K562 (cell line): ENCODE data around the gene OVCA2. TPM values are rescaled to one million over a fixed set of nuclear protein-coding genes. Genes with fewer than 3 reads are reported as not detected.

Experiments used
- ATAC-seq: fragments of 200-7000 bp; cut with Tn5 transposase; 3 replicates; pipeline ENCODE4 v1.9.1; 2020; ENCODE audit warnings: moderate library complexity
- BruUV-seq: library from RNA; stranded (reverse); fragments of 400-500 nt; replicated peaks from 2 replicates; lab custom pipeline; 2021; lab: Mats Ljungman, UMichigan
- CTCF ChIA-PET: fragments of 300-600 bp; formaldehyde crosslinking; extraction: SDS; loops from one replicate; lab custom pipeline; 2021; ENCODE audit warnings: low intra/inter-chr PET ratio; lab: Yijun Ruan, JAX
- POLR2A ChIA-PET: fragments of 300-600, 350-650 bp; sonication (Branson Sonifier 250); formaldehyde crosslinking; extraction: SDS; loops from one replicate; lab custom pipeline; 2021; ENCODE audit warnings: antibody characterized with exemption, inconsistent platforms; lab: Yijun Ruan, JAX
- DNase-seq, 4 experiments: peaks; one replicate each; pipeline versions ENCODE4 v3.0.0 to v3.0.0-alpha.2; 2011 to 2018; ENCODE audit warnings: low spot score in 3 of 4, mixed read lengths in 3 of 4; ENCODE audit errors: extremely low read depth in 1 of 4
- FAIRE-seq: peaks from 2 replicates; lab custom pipeline; 2011; peaks lifted over from hg19 to GRCh38; lab: Jason Lieb, UNC
- H2AFZ ChIP-seq: 2 replicates; pipeline ENCODE4 v1.6.0; 2011; ENCODE audit warnings: low read depth, low read length, control low read depth, inconsistent platforms
- H3K27ac ChIP-seq: fragments of 200-600 bp; 3 replicates; pipeline ENCODE4 v1.8.0; 2011; ENCODE audit warnings: low read depth, mild to moderate bottlenecking, control low read depth, inconsistent platforms, low read length, moderate library complexity, mixed read lengths; ENCODE audit errors: extremely low read depth
- H3K27me3 ChIP-seq, 2 experiments: fragments of 300-600 bp in 1 of 2; 2 replicates in 1 of 2; 3 replicates in 1 of 2; pipeline versions ENCODE4 v1.6.0 to v1.8.0; 2011; ENCODE audit warnings: inconsistent platforms in 2 of 2, low read length in 2 of 2, mild to moderate bottlenecking in 1 of 2, mixed read lengths in 1 of 2, moderate library complexity in 1 of 2; ENCODE audit not compliant: control insufficient read depth in 2 of 2, insufficient read depth in 2 of 2
- H3K36me3 ChIP-seq: fragments of 300-600 bp; 3 replicates; pipeline ENCODE4 v1.8.0; 2011; ENCODE audit warnings: mild to moderate bottlenecking, low read length, inconsistent platforms; ENCODE audit not compliant: control insufficient read depth, insufficient read depth
- H3K4me1 ChIP-seq, 2 experiments: fragments of 200-600 bp in 1 of 2; replicated peaks in 1 of 2; 2 replicates in 1 of 2; 3 replicates in 1 of 2; pipeline versions ENCODE4 v1.5.1 to v1.8.0; 2011; ENCODE audit warnings: inconsistent platforms in 2 of 2, low read length in 2 of 2, mild to moderate bottlenecking in 1 of 2, mixed read lengths in 1 of 2, moderate library complexity in 1 of 2; ENCODE audit not compliant: control insufficient read depth in 2 of 2, insufficient read depth in 2 of 2
- H3K4me2 ChIP-seq: 2 replicates; pipeline ENCODE4 v1.6.1; 2011; ENCODE audit warnings: low read length, control low read depth, inconsistent platforms, mixed read lengths; ENCODE audit not compliant: insufficient read depth
- H3K4me3 ChIP-seq: fragments of 200-600 bp; sonication (generic), shearing (Covaris generic); 2 replicates; pipeline ENCODE4 v1.5.1; 2016; ENCODE audit warnings: control low read depth, inconsistent platforms
- H3K79me2 ChIP-seq: fragments of 200-600 bp; 3 replicates; pipeline ENCODE4 v1.8.0; 2011; ENCODE audit warnings: low read length, inconsistent platforms; ENCODE audit not compliant: control insufficient read depth, insufficient read depth
- H3K9ac ChIP-seq, 2 experiments: 2 replicates each; pipeline versions ENCODE4 v1.6.0 to v1.6.1; 2011; ENCODE audit warnings: low read depth in 2 of 2, low read length in 2 of 2, control low read depth in 1 of 2, inconsistent platforms in 1 of 2, mild to moderate bottlenecking in 1 of 2, mixed read lengths in 1 of 2; ENCODE audit not compliant: insufficient read depth in 1 of 2
- H3K9me1 ChIP-seq: one replicate; pipeline ENCODE4 v1.6.0; 2011; ENCODE audit warnings: inconsistent platforms, mild to moderate bottlenecking, low read length, moderate library complexity; ENCODE audit not compliant: control insufficient read depth, insufficient read depth
- H3K9me3 ChIP-seq: replicated peaks from 2 replicates; pipeline ENCODE4 v1.5.1; 2011; ENCODE audit warnings: low read depth, low read length, inconsistent platforms; ENCODE audit not compliant: control insufficient read depth, insufficient read depth
- H4K20me1 ChIP-seq: replicated peaks from 2 replicates; pipeline ENCODE4 v1.6.1; 2011; ENCODE audit warnings: low read length, inconsistent platforms, mixed read lengths; ENCODE audit not compliant: control insufficient read depth, insufficient read depth
- ARID3A ChIP-seq: IDR thresholded peaks from 2 replicates; pipeline ENCODE4 v1.6.1; 2012; ENCODE audit warnings: low read depth, low read length, improper control_type of control experiment, borderline replicate concordance
- ETS1 ChIP-seq: conservative IDR thresholded peaks from 2 replicates; pipeline ENCODE4 v1.6.1; 2011; ENCODE audit warnings: low read depth, mild to moderate bottlenecking, low read length; ENCODE audit not compliant: control insufficient read depth
- KDM1A ChIP-seq, 2 experiments: fragments of 450-650 bp; IDR thresholded peaks; 2 replicates each; pipeline ENCODE4 v1.6.1; 2016; ENCODE audit warnings: mild to moderate bottlenecking in 2 of 2
- NFIX ChIP-seq: fragments of 250-450 bp; sonication (Bioruptor Pico); IDR thresholded peaks from 2 replicates; pipeline ENCODE4 v1.4.0; 2020; ENCODE audit warnings: low read depth, mild to moderate bottlenecking, moderate library complexity
- YY1 ChIP-seq, 3 experiments: IDR thresholded peaks; 2 replicates each; pipeline ENCODE4 v1.6.1; 2011; ENCODE audit warnings: low read length in 2 of 3, mild to moderate bottlenecking in 2 of 3, moderate library complexity in 2 of 3, borderline replicate concordance in 1 of 3, control low read depth in 1 of 3, low read depth in 1 of 3; ENCODE audit not compliant: insufficient read depth in 3 of 3, insufficient replicate concordance in 2 of 3, control insufficient read depth in 1 of 3, insufficient read length in 1 of 3; ENCODE audit errors: extremely low read depth in 1 of 3
- ZBTB9 ChIP-seq: fragments of 450-650 bp; formaldehyde crosslinking; IDR thresholded peaks from 2 replicates; pipeline ENCODE4 v1.4.0; 2020; ENCODE audit warnings: mild to moderate bottlenecking, moderate library complexity
- ZFP30 ChIP-seq: fragments of 250-450 bp; sonication (Bioruptor Pico); IDR thresholded peaks from 2 replicates; pipeline ENCODE4 v1.8.0; 2022; ENCODE audit warnings: moderate library complexity, mild to moderate bottlenecking, inconsistent platforms, borderline replicate concordance
- WGBS: fragments of 100-300 bp; shearing (Covaris generic); methylation state at CpG from one replicate; pipeline ENCODE4 v1.1.6; 2016; ENCODE audit warnings: low coverage, mixed read lengths; ENCODE audit not compliant: insufficient coverage; ENCODE audit errors: missing lambda C conversion rate; 5-methylcytosine and 5-hydroxymethylcytosine counted together
- in situ Hi-C: fragments of 300-500 bp; cut with MboI; formaldehyde crosslinking; loops from 4 replicates; pipeline ENCODE4 v1.15.0; 2018; ENCODE audit warnings: inconsistent platforms, mixed read lengths
- intact Hi-C: fragments of 100-400 bp; cut with micrococcal nuclease; formaldehyde crosslinking; loops from 2 replicates; pipeline ENCODE4 v1.14.2; 2022
- polyA plus RNA-seq, 8 experiments: library from polyadenylated mRNA; depleted of rRNA in 4 of 8; stranded (reverse) in 5 of 8; unstranded in 3 of 8; fragments of >200 nt; fragmentation: Nextera tagmentation in 2 of 8; fragmentation: Illumina TruSeq in 1 of 8; extraction: Ambion mirVana in 2 of 8; extraction: Trizol in 1 of 8; gene quantifications; 2 replicates each; pipeline versions ENCODE4 v1.2.1 to v1.2.3, GENCODE V29; 2011 to 2014; ENCODE audit warnings: inconsistent platforms in 1 of 8, missing spikeins in 1 of 8
- total RNA-seq, 7 experiments: library from RNA; depleted of rRNA in 6 of 7; stranded (reverse); fragments of >200 nt in 6 of 7; fragmentation: Illumina TruSeq in 2 of 7; extraction: Trizol in 2 of 7; gene quantifications; 2 replicates each; pipeline versions ENCODE4 v1.2.1 to v1.2.3, GENCODE V29; 2011 to 2021; ENCODE audit warnings: low replicate concordance in 1 of 7

The OVCA2 gene
- total and polyA plus RNA-seq, 9 of the 15 experiments (the other 6 are each of a cell fraction or from before 2014, with no cell fraction given), result 3.0 to 23.7 (median 14.1) TPM

- H2AFZ ChIP-seq, result no peak overlapping the region
- H3K36me3 ChIP-seq, result no peaks in the 10 kb centered on the region
- 0 out of 2 replicates have a peak, but pooled peaks cover 5% of the 10 kb centered on the region for H4K20me1 ChIP-seq
- ChIA-PET POLR2A (interaction anchor here (0.6 kb wide), 1 partner anchor 371 kb away, joined by 3 read pairs; no protein-coding TSS in a partner anchor), CTCF (no interaction called here)
- H3K9me3 ChIP-seq, result no peaks in the 10 kb centered on the region
- 6% methylated on average over 7 of the region's 9 CpGs for WGBS
- no peaks in the 10 kb centered on the region for H3K9me1 ChIP-seq
- no TSS peak for BruUV-seq
- ATAC-seq (no peak), DNase-seq (no peak), FAIRE-seq (no peak)
- no peak overlapping the region for H3K27ac ChIP-seq
- peaks cover 9 to 33% of the 10 kb centered on the region in 2 experiments; a peak in 4 of 5 replicates for H3K27me3 ChIP-seq
- H3K9ac ChIP-seq, result no peak overlapping the region
- intact Hi-C loops, result no loop called here
- in situ Hi-C loops, result no loop called here
- peaks cover 0 to 6% of the 10 kb centered on the region in 2 experiments; a peak in 2 of 5 replicates for H3K4me1 ChIP-seq
- no peaks in the 10 kb centered on the region for H3K79me2 ChIP-seq
- 0 out of 4 replicates have a peak, but pooled peaks of 1 of the 2 experiments have one; percentile 17 for TF ChIP-seq KDM1A (IDR thresholded peaks at IDR 0.05)
- TF ChIP-seq ZFP30 (CRISPR knock-in tag), result no peak
- H3K4me3 ChIP-seq, result no peak overlapping the region
- no peak overlapping the region for H3K4me2 ChIP-seq
These were observed 45.0 kb upstream of the OVCA2 start for GRCh38 chr17:1996800-1997288.

- 18% methylated on average over 11 of the region's 22 CpGs for WGBS
- BruUV-seq, result no TSS peak
- Histone ChIP-seq H3K79me2 (no peaks in the 10 kb centered on the region), H3K27me3 (peaks cover 9 to 31% of the 10 kb centered on the region in 2 experiments; a peak in 4 of 5 replicates), H3K4me3 (no peak overlapping the region), H3K9ac (no peak overlapping the region), H3K36me3 (no peaks in the 10 kb centered on the region), H2AFZ (no peak overlapping the region), H3K27ac (no peak overlapping the region), H3K4me1 (peaks cover 0 to 6% of the 10 kb centered on the region in 2 experiments; a peak in 2 of 5 replicates), H3K9me1 (no peaks in the 10 kb centered on the region), H3K9me3 (no peaks in the 10 kb centered on the region), H4K20me1 (0 out of 2 replicates have a peak, but pooled peaks cover 5% of the 10 kb centered on the region), H3K4me2 (no peak overlapping the region)
- intact Hi-C loops, result no loop called here
- ATAC-seq, result no peak
- ChIA-PET CTCF (no interaction called here), POLR2A (no interaction called here)
- no peak for FAIRE-seq
- no peak for DNase-seq
- in situ Hi-C loops, result no loop called here
- TF ChIP-seq ZBTB9 (CRISPR knock-in tag) (no peak), ETS1 (no peak), YY1 (IDR thresholded peaks at IDR 0.05; ENCODE audit: borderline replicate concordance in 1 of 3, control insufficient read depth in 1 of 3, extremely low read depth in 1 of 3, insufficient read depth in 3 of 3, insufficient read length in 1 of 3, insufficient replicate concordance in 2 of 3, low read depth in 1 of 3, low read length in 2 of 3) (no peak), ARID3A (no peak), NFIX (no peak)
These were observed 44.4 kb upstream of the OVCA2 start for GRCh38 chr17:1997289-1997926.
